HEK293 (cell line): ENCODE results near the gene LAMTOR3.

Source experiments
- CTCF ChIA-PET: fragments of 350-600 bp; formaldehyde crosslinking; extraction: SDS; loops from one replicate; lab custom pipeline; 2021; ENCODE audit warnings: antibody characterized with exemption; lab: Yijun Ruan, JAX
- POLR2A ChIA-PET: fragments of 300-600 bp; formaldehyde crosslinking; extraction: SDS; loops from one replicate; lab custom pipeline; 2020; ENCODE audit warnings: antibody characterized with exemption, inconsistent platforms; lab: Yijun Ruan, JAX
- H3K27ac ChIP-seq: fragments of 200-500 bp; sonication (Bioruptor generic); 2 replicates; pipeline ENCODE4 v1.5.1; 2014; ENCODE audit warnings: low read depth, low read length, control low read depth, inconsistent platforms; ENCODE audit errors: extremely low read depth
- H3K36me3 ChIP-seq, 2 experiments: fragments of 200-500 bp in 1 of 2; sonication (Bioruptor generic) in 1 of 2; 1 replicate in 1 of 2; 2 replicates in 1 of 2; pipeline ENCODE4 v1.5.1; 2014 to 2017; ENCODE audit warnings: inconsistent platforms in 2 of 2, low read length in 2 of 2; ENCODE audit not compliant: control insufficient read depth in 2 of 2, insufficient read depth in 1 of 2
- H3K4me1 ChIP-seq: fragments of 200-500 bp; sonication (Bioruptor generic); 2 replicates; pipeline ENCODE4 v1.5.1; 2014; ENCODE audit warnings: mild to moderate bottlenecking, low read length, inconsistent platforms; ENCODE audit not compliant: control insufficient read depth, insufficient read depth
- H3K4me3 ChIP-seq: 2 replicates; pipeline ENCODE4 v1.5.1; 2011; ENCODE audit warnings: low read depth, mild to moderate bottlenecking, control low read depth, low read length, moderate library complexity
- H3K9me3 ChIP-seq: fragments of 200-500 bp; sonication (Bioruptor generic); 2 replicates; pipeline ENCODE4 v1.5.1; 2014; ENCODE audit warnings: low read depth, low read length, inconsistent platforms; ENCODE audit not compliant: control insufficient read depth, insufficient read depth
- AEBP2 ChIP-seq: fragments of 450-650 bp; formaldehyde crosslinking; IDR thresholded peaks from 2 replicates; pipeline ENCODE4 v1.5.1; 2016; ENCODE audit warnings: missing biosample characterization, missing genetic modification characterization, borderline replicate concordance
- FEZF1 ChIP-seq: fragments of 450-650 bp; formaldehyde crosslinking; IDR thresholded peaks from 2 replicates; pipeline ENCODE4 v1.5.1; 2016; ENCODE audit warnings: missing biosample characterization, missing genetic modification characterization
- KLF10 ChIP-seq: fragments of 450-650 bp; IDR thresholded peaks from 2 replicates; pipeline ENCODE4 v1.5.1; 2018; ENCODE audit warnings: missing biosample characterization, mild to moderate bottlenecking, missing genetic modification characterization
- KLF9 ChIP-seq: fragments of 450-650 bp; formaldehyde crosslinking; IDR thresholded peaks from 2 replicates; pipeline ENCODE4 v1.5.1; 2016; ENCODE audit warnings: missing biosample characterization, missing genetic modification characterization, low read depth
- PRDM4 ChIP-seq: fragments of 450-650 bp; formaldehyde crosslinking; IDR thresholded peaks from 2 replicates; pipeline ENCODE4 v1.5.1; 2017; ENCODE audit warnings: missing biosample characterization, missing genetic modification characterization
- PRDM6 ChIP-seq: fragments of 450-650 bp; formaldehyde crosslinking; IDR thresholded peaks from 2 replicates; pipeline ENCODE4 v1.5.1; 2017; ENCODE audit warnings: missing biosample characterization, missing genetic modification characterization
- REPIN1 ChIP-seq: fragments of 450-650 bp; formaldehyde crosslinking; IDR thresholded peaks from 2 replicates; pipeline ENCODE4 v1.5.1; 2017; ENCODE audit warnings: missing biosample characterization, missing genetic modification characterization, low read depth
- SCRT2 ChIP-seq: fragments of 450-650 bp; formaldehyde crosslinking; IDR thresholded peaks from 2 replicates; pipeline ENCODE4 v1.5.1; 2016; ENCODE audit warnings: missing biosample characterization, missing genetic modification characterization
- WT1 ChIP-seq: fragments of 450-650 bp; formaldehyde crosslinking; IDR thresholded peaks from 2 replicates; pipeline ENCODE4 v1.5.1; 2016; ENCODE audit warnings: missing biosample characterization, missing genetic modification characterization
- ZBTB8A ChIP-seq: fragments of 450-650 bp; formaldehyde crosslinking; IDR thresholded peaks from 2 replicates; pipeline ENCODE4 v1.5.1; 2016; ENCODE audit warnings: missing biosample characterization, missing genetic modification characterization
- ZFHX2 ChIP-seq: fragments of 450-650 bp; formaldehyde crosslinking; conservative IDR thresholded peaks from 2 replicates; pipeline ENCODE4 v1.5.1; 2016; ENCODE audit warnings: missing biosample characterization, missing genetic modification characterization
- ZNF133 ChIP-seq: fragments of 450-650 bp; formaldehyde crosslinking; IDR thresholded peaks from 2 replicates; pipeline ENCODE4 v1.5.1; 2016; ENCODE audit warnings: missing biosample characterization, missing genetic modification characterization
- ZNF146 ChIP-seq: fragments of 450-650 bp; formaldehyde crosslinking; IDR thresholded peaks from 2 replicates; pipeline ENCODE4 v1.5.1; 2016; ENCODE audit warnings: missing biosample characterization, missing genetic modification characterization
- ZNF157 ChIP-seq: fragments of 450-650 bp; formaldehyde crosslinking; IDR thresholded peaks from 2 replicates; pipeline ENCODE4 v1.5.1; 2016; ENCODE audit warnings: missing biosample characterization, missing genetic modification characterization
- ZNF398 ChIP-seq: fragments of 450-650 bp; formaldehyde crosslinking; IDR thresholded peaks from 2 replicates; pipeline ENCODE4 v1.5.1; 2017; ENCODE audit warnings: missing biosample characterization, missing genetic modification characterization
- ZNF510 ChIP-seq: fragments of 450-650 bp; formaldehyde crosslinking; IDR thresholded peaks from 2 replicates; pipeline ENCODE4 v1.5.1; 2018; ENCODE audit warnings: mild to moderate bottlenecking, missing genetic modification characterization, missing biosample characterization; ENCODE audit not compliant: insufficient replicate concordance
- ZNF518A ChIP-seq: fragments of 450-650 bp; formaldehyde crosslinking; conservative IDR thresholded peaks from 2 replicates; pipeline ENCODE4 v1.5.1; 2016; ENCODE audit warnings: low read depth, missing biosample characterization, missing genetic modification characterization
- ZNF555 ChIP-seq: fragments of 450-650 bp; formaldehyde crosslinking; conservative IDR thresholded peaks from 2 replicates; pipeline ENCODE4 v1.5.1; 2017; ENCODE audit warnings: missing biosample characterization, mild to moderate bottlenecking, missing genetic modification characterization, inconsistent platforms
- ZNF560 ChIP-seq: fragments of 450-650 bp; formaldehyde crosslinking; IDR thresholded peaks from 2 replicates; pipeline ENCODE4 v1.5.1; 2017; ENCODE audit warnings: missing biosample characterization, missing genetic modification characterization, borderline replicate concordance
- ZNF837 ChIP-seq: fragments of 450-650 bp; formaldehyde crosslinking; IDR thresholded peaks from 2 replicates; pipeline ENCODE4 v1.5.1; 2016; ENCODE audit warnings: missing biosample characterization, missing genetic modification characterization

Gene LAMTOR3

GRCh38 chr4:99875071-99875470 is 19.2 kb downstream of the LAMTOR3 start:
- peaks cover under 1 to 23% of the 10 kb centered on the region in 2 experiments; a peak in 2 of 3 replicates for H3K36me3 ChIP-seq
- ChIA-PET POLR2A (no interaction called here), CTCF (interaction anchor here (0.5 kb wide), 1 partner anchor 38 kb away, joined by 3 read pairs; no protein-coding TSS in a partner anchor)
- no peak overlapping the region for H3K4me3 ChIP-seq
- no peaks in the 10 kb centered on the region for H3K4me1 ChIP-seq
- TF ChIP-seq ZBTB8A = no peak
- no peak for TF ChIP-seq SCRT2
- no peak for TF ChIP-seq FEZF1 (tag by site-specific recombination)
- TF ChIP-seq WT1 = no peak
- no peak for TF ChIP-seq ZFHX2 (tag by site-specific recombination)
- no peak for TF ChIP-seq ZNF510
- TF ChIP-seq ZNF518A (tag by site-specific recombination) = no peak
- no peaks in the 10 kb centered on the region for H3K9me3 ChIP-seq
- no peak overlapping the region for H3K27ac ChIP-seq

GRCh38 chr4:99872570-99872969 is 21.7 kb downstream of the LAMTOR3 start:
- ChIA-PET POLR2A (no interaction called here), CTCF (no interaction called here)
- Histone ChIP-seq H3K4me1 (no peaks in the 10 kb centered on the region), H3K27ac (no peak overlapping the region), H3K4me3 (no peak overlapping the region), H3K36me3 (no peaks in the 10 kb centered on the region), H3K9me3 (no peaks in the 10 kb centered on the region)
- TF ChIP-seq PRDM6 (tag by site-specific recombination) (no peak), ZNF560 (no peak), ZNF837 (tag by site-specific recombination) (no peak), KLF9 (tag by site-specific recombination) (no peak), ZNF146 (tag by site-specific recombination) (no peak), AEBP2 (tag by site-specific recombination) (no peak), ZNF555 (tag by site-specific recombination) (no peak)

- ChIA-PET CTCF (no interaction called here), POLR2A (no interaction called here)
- H3K4me3 ChIP-seq = no peak overlapping the region
- no peaks in the 10 kb centered on the region for H3K4me1 ChIP-seq
- no peaks in the 10 kb centered on the region for H3K9me3 ChIP-seq
- H3K36me3 ChIP-seq = no peaks in the 10 kb centered on the region
- H3K27ac ChIP-seq = no peak overlapping the region
- TF ChIP-seq REPIN1 (tag by site-specific recombination) = no peak
- TF ChIP-seq ZNF398 (tag by site-specific recombination) = no peak
- TF ChIP-seq KLF10 (tag by site-specific recombination) = no peak
- TF ChIP-seq PRDM4 = no peak
- no peak for TF ChIP-seq ZNF133 (tag by site-specific recombination)
- no peak for TF ChIP-seq ZNF837 (tag by site-specific recombination)
- no peak for TF ChIP-seq ZNF157 (tag by site-specific recombination)
These were observed 26.1 kb downstream of the LAMTOR3 start for GRCh38 chr4:99868126-99868596.
